ENCODE measurements around the gene BNIP5.

BNIP5 gene

GRCh38 chr6:36323062-36323461, 13.6 kb downstream of the BNIP5 start:
- DNase-seq (ENCODE audit: low read depth): peak; percentile 38

GRCh38 chr6:36322591-36322990, 14.1 kb downstream of the BNIP5 start:
- no peak for DNase-seq (ENCODE audit: low read depth)

GRCh38 chr6:36320475-36320874, 16.2 kb downstream of the BNIP5 start:
- DNase-seq (ENCODE audit: low read depth): no peak

- no peak for DNase-seq (ENCODE audit: low read depth)
These were observed 16.9 kb downstream of the BNIP5 start for GRCh38 chr6:36319821-36320220.

GRCh38 chr6:36319436-36319762, 17.3 kb downstream of the BNIP5 start:
- DNase-seq (ENCODE audit: low read depth): no peak

- DNase-seq (ENCODE audit: low read depth): no peak
These were observed 17.8 kb downstream of the BNIP5 start for GRCh38 chr6:36318690-36319435.

GRCh38 chr6:36317623-36318022, 19.1 kb downstream of the BNIP5 start:
- no peak for DNase-seq (ENCODE audit: low read depth)

- no peak for DNase-seq (ENCODE audit: low read depth)
These were observed 20.8 kb downstream of the BNIP5 start for GRCh38 chr6:36315921-36316320.

GRCh38 chr6:36314221-36315014, 22.3 kb downstream of the BNIP5 start:
- DNase-seq (ENCODE audit: low read depth): peak; percentile 35

GRCh38 chr6:36313649-36313936, 23.1 kb downstream of the BNIP5 start:
- DNase-seq (ENCODE audit: low read depth): no peak

- no peak for DNase-seq (ENCODE audit: low read depth)
These were observed 23.6 kb downstream of the BNIP5 start for GRCh38 chr6:36312854-36313648.

- no peak for DNase-seq (ENCODE audit: low read depth)
These were observed 26.8 kb downstream of the BNIP5 start for GRCh38 chr6:36309900-36310299.

GRCh38 chr6:36309203-36309602, 27.5 kb downstream of the BNIP5 start:
- DNase-seq (ENCODE audit: low read depth): no peak

- DNase-seq (ENCODE audit: low read depth): no peak
These were observed 28.2 kb downstream of the BNIP5 start for GRCh38 chr6:36308514-36308913.

- DNase-seq (ENCODE audit: low read depth): no peak
These were observed 30.3 kb downstream of the BNIP5 start for GRCh38 chr6:36306375-36306774.

GRCh38 chr6:36305885-36306284, 30.8 kb downstream of the BNIP5 start:
- DNase-seq (ENCODE audit: low read depth): no peak

- peak; percentile 87 for DNase-seq (ENCODE audit: low read depth)
These were observed 34.3 kb downstream of the BNIP5 start for GRCh38 chr6:36302227-36302976.

- no peak for DNase-seq (ENCODE audit: low read depth)
These were observed 34.9 kb downstream of the BNIP5 start for GRCh38 chr6:36301781-36302180.

GRCh38 chr6:36301085-36301658, 35.5 kb downstream of the BNIP5 start:
- DNase-seq (ENCODE audit: low read depth): no peak

GRCh38 chr6:36298027-36298426, 38.7 kb downstream of the BNIP5 start:
- DNase-seq (ENCODE audit: low read depth): no peak

- DNase-seq (ENCODE audit: low read depth): no peak
These were observed 39.2 kb downstream of the BNIP5 start for GRCh38 chr6:36297511-36297910.

GRCh38 chr6:36297051-36297450, 39.6 kb downstream of the BNIP5 start:
- no peak for DNase-seq (ENCODE audit: low read depth)
